Measurements from ENCODE around the gene LALBA. TPM values are rescaled to one million over a fixed set of nuclear protein-coding genes. Genes with fewer than 3 reads are reported as not detected.

The LALBA gene
- total RNA-seq, 1 experiment from 2014 or later = not detected

- Mint-ChIP-seq H3K9me3 (no peaks in the 10 kb centered on the region), H3K27me3 (ENCODE audit: low read depth) (peaks cover 2% of the 10 kb centered on the region; the same call in 1 of the 2 replicates), H3K36me3 (no peaks in the 10 kb centered on the region), H3K4me1 (no peaks in the 10 kb centered on the region), H3K4me3 (no peak overlapping the region), H3K27ac (no peak overlapping the region)
- no peak for ATAC-seq
- TF ChIP-seq TP53 (CRISPR knock-in tag; IDR thresholded peaks at IDR 0.05) (no peak), E2F5 (CRISPR knock-in tag; IDR thresholded peaks at IDR 0.05) (no peak), ZNF425 (CRISPR knock-in tag; conservative IDR thresholded peaks at IDR 0.05) (no peak), MXD4 (CRISPR knock-in tag; IDR thresholded peaks at IDR 0.05; ENCODE audit: borderline replicate concordance) (no peak), ZMAT4 (CRISPR knock-in tag; IDR thresholded peaks at IDR 0.05) (no peak), ESRRA (CRISPR knock-in tag; IDR thresholded peaks at IDR 0.05; ENCODE audit: borderline replicate concordance) (no peak), RORB (CRISPR knock-in tag; IDR thresholded peaks at IDR 0.05) (no peak), USF2 (CRISPR knock-in tag; IDR thresholded peaks at IDR 0.05) (no peak), OVOL2 (CRISPR knock-in tag; IDR thresholded peaks at IDR 0.05; ENCODE audit: borderline replicate concordance) (no peak), ATF2 (CRISPR knock-in tag; IDR thresholded peaks at IDR 0.05; ENCODE audit: borderline replicate concordance, low read depth) (no peak), ETV6 (CRISPR knock-in tag; IDR thresholded peaks at IDR 0.05) (no peak), JAZF1 (CRISPR knock-in tag; IDR thresholded peaks at IDR 0.05) (no peak), NFE2L1 (CRISPR knock-in tag; IDR thresholded peaks at IDR 0.05) (no peak), NR1H2 (CRISPR knock-in tag; IDR thresholded peaks at IDR 0.05) (no peak), STAT6 (CRISPR knock-in tag; conservative IDR thresholded peaks at IDR 0.05; ENCODE audit: low read depth) (no peak), CTCF (IDR thresholded peaks at IDR 0.05) (no peak), ZNF219 (CRISPR knock-in tag; IDR thresholded peaks at IDR 0.05; ENCODE audit: borderline replicate concordance) (no peak), NFYB (CRISPR knock-in tag; conservative IDR thresholded peaks at IDR 0.05; ENCODE audit: low read depth) (no peak), ZNF121 (CRISPR knock-in tag; IDR thresholded peaks at IDR 0.05) (no peak)
- ChIA-PET CTCF (interaction anchor here (1.0 kb wide), 1 partner anchor 181 kb away, joined by 3 read pairs; no protein-coding TSS in a partner anchor), POLR2A (no interaction called here)
- no peak for DNase-seq (ENCODE audit: low spot score)
Observed at GRCh38 chr12:48572326-48572725, 2.5 kb upstream of the LALBA start.
